Fibroblast of villous mesenchyme (primary cell): ENCODE results near the gene CACNA1H. TPM values are rescaled to one million over a fixed set of nuclear protein-coding genes. Genes with fewer than 3 reads are reported as not detected.

ENCODE experiments used
- DNase-seq: peaks from one replicate; pipeline ENCODE4 v3.0.0-alpha.2; 2010; ENCODE audit warnings: low read depth
- H3K4me3 ChIP-seq: 2 replicates; pipeline ENCODE4 v1.5.1; 2011; ENCODE audit warnings: low read depth, mild to moderate bottlenecking, low read length
- CTCF ChIP-seq: IDR thresholded peaks from 2 replicates; pipeline ENCODE4 v1.5.1; 2012; ENCODE audit warnings: low read depth, mild to moderate bottlenecking, low read length; ENCODE audit not compliant: insufficient read depth
- total RNA-seq: library from RNA; depleted of rRNA; stranded (reverse); fragments of >200 nt; gene quantifications from 2 replicates; pipeline ENCODE4 v1.2.3, GENCODE V29; 2012

Gene CACNA1H
- total RNA-seq, 1 donor, result 11.7 TPM

GRCh38 chr16:1206326-1206725 lies 53.4 kb downstream of the CACNA1H start:
- TF ChIP-seq CTCF, result no peak
- no peak for DNase-seq
- no peak overlapping the region for H3K4me3 ChIP-seq

GRCh38 chr16:1206786-1207185 lies 53.9 kb downstream of the CACNA1H start:
- DNase-seq, result no peak

GRCh38 chr16:1208239-1208830 lies 55.4 kb downstream of the CACNA1H start:
- DNase-seq, result no peak
- no peak overlapping the region for H3K4me3 ChIP-seq
- TF ChIP-seq CTCF, result no peak

More at GRCh38 chr16:1206786-1207185, 53.9 kb downstream of the CACNA1H start:
- H3K4me3 ChIP-seq, result no peak overlapping the region
- no peak for TF ChIP-seq CTCF

GRCh38 chr16:1209081-1209480 lies 56.2 kb downstream of the CACNA1H start:
- DNase-seq, result no peak
- H3K4me3 ChIP-seq, result no peak overlapping the region
- TF ChIP-seq CTCF, result no peak

GRCh38 chr16:1210461-1210860 lies 57.6 kb downstream of the CACNA1H start:
- no peak for TF ChIP-seq CTCF
- DNase-seq, result no peak
- H3K4me3 ChIP-seq, result no peak overlapping the region

- DNase-seq, result no peak
- TF ChIP-seq CTCF, result no peak
- H3K4me3 ChIP-seq, result no peak overlapping the region
Measured at GRCh38 chr16:1211451-1212268, 58.8 kb downstream of the CACNA1H start.
